ENCODE measurements around the gene ADSS1. TPM values are rescaled to one million over a fixed set of nuclear protein-coding genes. Genes with fewer than 3 reads are reported as not detected.

ADSS1 gene
- total RNA-seq, 3 donors from 2014 or later = 2.0 to 6.0 (median 4.2) TPM

DNA sequence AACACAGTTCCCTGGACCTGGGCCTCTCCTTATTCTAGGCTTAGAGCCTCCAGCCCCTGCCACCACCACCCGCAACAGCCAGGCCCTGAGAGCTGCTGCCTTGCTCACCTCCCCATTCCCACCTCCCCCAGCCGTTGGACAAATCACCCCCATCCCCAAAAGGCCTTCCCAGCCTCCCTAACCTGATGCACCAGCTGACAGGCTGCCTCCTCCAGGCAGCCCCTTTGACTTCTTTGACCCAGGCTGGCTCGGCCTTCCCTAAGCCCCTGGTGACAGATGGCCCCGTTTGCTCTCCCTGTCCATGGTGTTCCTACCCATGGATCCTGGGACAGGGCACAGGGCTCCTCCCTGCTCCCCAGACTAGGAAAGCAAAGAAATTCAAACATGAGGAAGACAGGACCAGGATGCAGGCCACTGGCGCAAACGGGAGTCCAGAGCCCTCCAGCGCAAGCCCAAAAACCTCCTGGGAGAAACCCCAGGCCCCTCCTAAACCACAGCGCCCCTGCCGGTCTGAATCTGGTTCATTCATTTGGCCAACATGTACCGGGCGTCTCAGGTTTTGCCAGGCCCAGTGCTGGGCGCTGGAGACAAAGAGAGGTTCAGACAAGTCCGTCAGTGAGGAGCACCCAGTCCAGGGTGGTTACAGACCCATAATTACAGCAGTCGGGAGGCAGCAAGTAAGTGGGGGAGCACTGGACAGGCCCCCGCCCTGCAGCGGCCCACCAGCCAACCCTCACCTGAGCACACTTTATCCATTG lies 69.1 kb downstream of the ADSS1 start:
- H3K9me3 ChIP-seq = no peaks in the 10 kb centered on the region
- no peak overlapping the region for H3K4me3 ChIP-seq
- TF ChIP-seq, protein P1, sequence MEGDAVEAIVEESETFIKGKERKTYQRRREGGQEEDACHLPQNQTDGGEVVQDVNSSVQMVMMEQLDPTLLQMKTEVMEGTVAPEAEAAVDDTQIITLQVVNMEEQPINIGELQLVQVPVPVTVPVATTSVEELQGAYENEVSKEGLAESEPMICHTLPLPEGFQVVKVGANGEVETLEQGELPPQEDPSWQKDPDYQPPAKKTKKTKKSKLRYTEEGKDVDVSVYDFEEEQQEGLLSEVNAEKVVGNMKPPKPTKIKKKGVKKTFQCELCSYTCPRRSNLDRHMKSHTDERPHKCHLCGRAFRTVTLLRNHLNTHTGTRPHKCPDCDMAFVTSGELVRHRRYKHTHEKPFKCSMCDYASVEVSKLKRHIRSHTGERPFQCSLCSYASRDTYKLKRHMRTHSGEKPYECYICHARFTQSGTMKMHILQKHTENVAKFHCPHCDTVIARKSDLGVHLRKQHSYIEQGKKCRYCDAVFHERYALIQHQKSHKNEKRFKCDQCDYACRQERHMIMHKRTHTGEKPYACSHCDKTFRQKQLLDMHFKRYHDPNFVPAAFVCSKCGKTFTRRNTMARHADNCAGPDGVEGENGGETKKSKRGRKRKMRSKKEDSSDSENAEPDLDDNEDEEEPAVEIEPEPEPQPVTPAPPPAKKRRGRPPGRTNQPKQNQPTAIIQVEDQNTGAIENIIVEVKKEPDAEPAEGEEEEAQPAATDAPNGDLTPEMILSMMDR (IDR thresholded peaks at IDR 0.05) = no peak
- ATAC-seq = no peak
- no peak for DNase-seq
- H3K36me3 ChIP-seq (ENCODE audit: low read depth) = no peaks in the 10 kb centered on the region
- intact Hi-C loops (cut with DNase I, micrococcal nuclease) = no loop called here
- peaks cover 37% of the 10 kb centered on the region for H3K4me1 ChIP-seq (ENCODE audit: low read depth)

DNA sequence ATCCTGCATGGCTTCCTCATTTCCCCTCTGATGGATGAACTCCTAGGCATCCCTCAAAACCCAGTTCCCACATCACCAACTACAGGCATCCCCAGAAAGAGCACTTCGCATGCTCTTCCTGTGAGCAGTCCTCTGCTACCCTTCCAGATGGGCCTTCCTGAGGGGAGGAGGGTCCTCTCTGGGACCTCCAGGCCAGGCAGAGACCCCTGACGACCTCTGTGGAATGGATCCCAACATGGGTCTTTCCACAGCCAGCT lies 69.6 kb downstream of the ADSS1 start:
- DNase-seq (no peak), ATAC-seq (no peak)
- H3K4me3 ChIP-seq = no peak overlapping the region
- intact Hi-C loops (cut with DNase I, micrococcal nuclease) = no loop called here
- TF ChIP-seq, protein P1 (IDR thresholded peaks at IDR 0.05) = no peak
- no peaks in the 10 kb centered on the region for H3K36me3 ChIP-seq (ENCODE audit: low read depth)
- no peaks in the 10 kb centered on the region for H3K9me3 ChIP-seq
- H3K4me1 ChIP-seq (ENCODE audit: low read depth) = peaks cover 40% of the 10 kb centered on the region

DNA sequence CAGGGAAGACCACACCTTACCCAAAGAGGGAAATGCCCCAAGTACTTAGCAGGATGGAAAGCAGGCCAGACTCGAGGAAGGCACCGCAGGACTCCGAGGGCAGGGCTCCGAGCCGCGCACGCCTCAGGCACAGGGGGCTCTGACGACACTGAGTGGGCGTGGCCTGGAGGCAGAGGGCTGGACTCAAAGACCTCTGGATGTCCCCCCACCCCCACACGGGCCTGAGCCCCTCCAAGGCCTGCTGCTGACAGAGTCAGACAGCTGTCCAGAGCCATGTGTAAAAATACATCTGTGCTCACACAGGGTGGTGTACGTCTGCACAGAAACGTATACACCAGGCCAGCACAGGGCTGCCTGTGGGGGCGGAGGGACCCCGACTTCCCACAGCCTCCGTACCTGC lies 70.1 kb downstream of the ADSS1 start:
- no peaks in the 10 kb centered on the region for H3K36me3 ChIP-seq (ENCODE audit: low read depth)
- H3K9me3 ChIP-seq = no peaks in the 10 kb centered on the region
- DNase-seq = peak; percentile 65 to 83 (median 73)

DNA sequence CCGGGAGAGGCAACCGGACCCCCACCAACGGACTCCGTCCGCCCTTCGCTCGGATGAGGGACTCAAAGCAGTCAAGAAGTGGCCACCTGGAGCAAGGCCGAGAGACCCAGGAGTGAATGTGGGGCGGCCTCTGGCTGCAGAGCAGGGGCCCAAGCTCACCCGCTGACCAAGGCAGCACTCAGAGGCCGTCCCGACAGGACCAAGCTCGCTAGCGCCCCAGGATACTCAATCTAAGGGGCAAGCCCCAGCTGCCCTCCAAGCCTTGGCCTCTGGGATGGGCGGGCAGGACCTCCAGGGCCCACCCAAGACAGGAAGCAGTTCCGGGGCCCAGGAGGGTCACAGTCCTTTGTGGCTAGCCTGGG lies 70.6 kb downstream of the ADSS1 start:
- peak; percentile 39 for ATAC-seq
- H3K4me1 ChIP-seq (ENCODE audit: low read depth) = peaks cover 40% of the 10 kb centered on the region
- intact Hi-C loops (cut with DNase I, micrococcal nuclease) = no loop called here

More for the DNA sequence above, 70.1 kb downstream of the ADSS1 start:
- intact Hi-C loops (cut with DNase I, micrococcal nuclease) = no loop called here
- Histone ChIP-seq H3K4me1 (ENCODE audit: low read depth) (peaks cover 40% of the 10 kb centered on the region), H3K4me3 (peak overlapping the region; percentile 67)
- ATAC-seq = peak; percentile 31
- TF ChIP-seq, protein P1 (IDR thresholded peaks at IDR 0.05) = no peak

DNA sequence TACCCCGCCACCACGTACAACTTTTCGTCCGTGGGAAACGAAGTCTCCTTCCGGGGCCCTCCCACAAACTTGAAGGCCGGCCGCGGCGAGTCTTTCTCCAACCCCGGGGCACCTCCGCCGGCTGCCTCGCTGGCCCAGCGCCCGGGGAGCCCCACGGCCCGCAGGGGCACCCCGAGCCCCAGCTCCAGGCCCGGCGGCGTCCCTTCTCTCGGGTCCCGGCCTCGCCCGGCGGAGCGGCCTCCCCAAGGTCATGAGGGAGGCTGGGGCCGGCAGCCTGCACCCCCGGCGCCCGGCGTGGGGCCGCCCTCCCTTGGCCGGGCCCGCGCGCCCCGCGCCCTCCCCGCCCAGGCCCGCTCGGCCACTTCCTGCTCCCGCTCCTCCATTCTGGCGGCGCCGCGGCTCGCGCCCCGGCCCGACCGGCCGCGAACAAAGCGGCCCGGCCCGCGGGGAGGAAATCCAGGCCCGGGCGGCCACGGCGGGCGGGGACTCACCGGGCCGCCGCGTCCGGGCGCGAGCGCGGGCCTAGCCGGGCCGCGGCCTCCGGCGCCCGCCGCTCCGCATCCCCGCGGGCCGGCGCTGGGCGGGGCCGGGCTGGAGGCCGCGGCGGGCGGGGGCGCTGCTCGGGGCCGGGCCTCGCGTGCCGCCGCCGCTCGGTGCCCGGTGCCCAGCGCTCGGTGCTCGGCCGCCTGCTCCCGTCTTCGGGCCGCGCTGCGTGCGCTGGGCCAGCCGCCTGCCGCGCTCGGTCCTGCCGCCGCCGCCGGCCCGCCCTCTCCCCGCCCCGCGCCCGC lies 71.2 kb downstream of the ADSS1 start, which contains the start of gene AKT1:
Gene AKT1, minus strand, starts transcription at position 756 of the 788 bp plus-strand sequence. CDS start 3,105 bp downstream, outside the sequence.
- Histone ChIP-seq H3K36me3 (ENCODE audit: low read depth) (no peaks in the 10 kb centered on the region), H3K9me3 (no peaks in the 10 kb centered on the region), H3K4me1 (ENCODE audit: low read depth) (peaks cover 40% of the 10 kb centered on the region), H3K4me3 (peak within 1 kb of the TSS; percentile 67)
- TF ChIP-seq, protein P1 (IDR thresholded peaks at IDR 0.05) = no peak
- ATAC-seq (peak; percentile 49), DNase-seq (peak in 2 of 3 donors; percentile 50 to 70)
- intact Hi-C loops (cut with DNase I, micrococcal nuclease) = no loop called here

More for the DNA sequence above, 70.6 kb downstream of the ADSS1 start:
- TF ChIP-seq, protein P1 (IDR thresholded peaks at IDR 0.05) = no peak
- H3K9me3 ChIP-seq = no peaks in the 10 kb centered on the region
- DNase-seq = peak in 2 of 3 donors; percentile 46 to 60
- H3K36me3 ChIP-seq (ENCODE audit: low read depth) = no peaks in the 10 kb centered on the region
- peak overlapping the region; percentile 67 for H3K4me3 ChIP-seq

Data from mucosa of descending colon (tissue), 3 donors.